ENCODE measurements around the gene EPB41L4A. TPM values are rescaled to one million over a fixed set of nuclear protein-coding genes. Genes with fewer than 3 reads are reported as not detected.

EPB41L4A gene
- total and polyA plus RNA-seq, 9 donors, result 2.7 to 12.3 (median 7.9) TPM

- DNase-seq, result no peak
- Histone ChIP-seq H3K9me3 (no peaks in the 10 kb centered on the region), H3K36me3 (no peaks in the 10 kb centered on the region), H3K27ac (no peak overlapping the region), H3K4me1 (ENCODE audit: insufficient read depth) (no peaks in the 10 kb centered on the region), H3K4me3 (no peak overlapping the region), H3K27me3 (no peaks in the 10 kb centered on the region)
- 91 to 100% (median 98%) methylated on average over 1 of the region's 1 CpG for WGBS, 3 donors
- TF ChIP-seq POLR2A (IDR thresholded peaks at IDR 0.05) (no peak), EP300 (IDR thresholded peaks at IDR 0.05) (no peak), CTCF (IDR thresholded peaks at IDR 0.05) (no peak)
- intact Hi-C loops (cut with DNase I), result no loop called here
Observed at GRCh38 chr5:112310746-112311145, 108.3 kb downstream of the EPB41L4A start.

- Histone ChIP-seq H3K27ac (no peak overlapping the region), H3K27me3 (no peaks in the 10 kb centered on the region), H3K9me3 (no peaks in the 10 kb centered on the region), H3K4me3 (no peak overlapping the region), H3K36me3 (no peaks in the 10 kb centered on the region), H3K4me1 (ENCODE audit: insufficient read depth) (no peaks in the 10 kb centered on the region)
- DNase-seq, result no peak
- 97 to 98% (median 97%) methylated on average over 1 of the region's 1 CpG for WGBS, 3 donors
- no peak for TF ChIP-seq POLR2A (IDR thresholded peaks at IDR 0.05)
- TF ChIP-seq EP300 (IDR thresholded peaks at IDR 0.05), result no peak
- no peak for TF ChIP-seq CTCF (IDR thresholded peaks at IDR 0.05)
- intact Hi-C loops (cut with DNase I), result no loop called here
Observed at GRCh38 chr5:112308608-112309007, 110.5 kb downstream of the EPB41L4A start.

GRCh38 chr5:112306956-112307355 lies 112.1 kb downstream of the EPB41L4A start:
- no peak for DNase-seq
- Histone ChIP-seq H3K27ac (no peak overlapping the region), H3K9me3 (no peaks in the 10 kb centered on the region), H3K36me3 (no peaks in the 10 kb centered on the region), H3K4me1 (ENCODE audit: insufficient read depth) (no peaks in the 10 kb centered on the region), H3K27me3 (no peaks in the 10 kb centered on the region), H3K4me3 (no peak overlapping the region)
- TF ChIP-seq CTCF (IDR thresholded peaks at IDR 0.05), result no peak
- TF ChIP-seq EP300 (IDR thresholded peaks at IDR 0.05), result no peak
- no peak for TF ChIP-seq POLR2A (IDR thresholded peaks at IDR 0.05)
- intact Hi-C loops (cut with DNase I), result no loop called here
- WGBS, 3 donors, result 44 to 53% (median 46%) methylated on average over 2 of the region's 2 CpGs

DNA sequence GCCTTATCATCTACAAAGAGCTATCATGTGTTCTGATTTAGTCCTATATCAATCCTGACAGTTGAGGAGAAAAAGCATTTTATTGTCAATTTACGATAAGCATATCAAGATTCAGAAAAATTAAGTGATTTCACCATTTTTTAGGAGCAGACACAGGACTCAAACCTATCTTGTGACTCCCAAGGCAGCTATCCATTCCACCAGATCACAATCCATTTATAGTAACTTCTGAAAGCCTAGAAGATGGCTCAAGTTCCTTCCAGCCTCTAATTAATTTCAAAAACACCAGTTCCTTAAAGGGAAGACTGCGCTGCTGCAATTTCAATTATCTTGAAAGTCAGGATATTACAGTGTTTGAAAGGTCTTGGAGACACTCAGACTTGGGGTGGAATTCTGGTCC lies 114.3 kb downstream of the EPB41L4A start:
- no peak for DNase-seq
- WGBS, 3 donors, result 98 to 100% (median 99%) methylated on average over 2 of the region's 2 CpGs
- Histone ChIP-seq H3K27me3 (no peaks in the 10 kb centered on the region), H3K4me1 (ENCODE audit: insufficient read depth) (no peaks in the 10 kb centered on the region), H3K27ac (no peak overlapping the region), H3K36me3 (no peaks in the 10 kb centered on the region), H3K4me3 (no peak overlapping the region), H3K9me3 (no peaks in the 10 kb centered on the region)
- TF ChIP-seq EP300 (IDR thresholded peaks at IDR 0.05), result no peak
- no peak for TF ChIP-seq POLR2A (IDR thresholded peaks at IDR 0.05)
- TF ChIP-seq CTCF (IDR thresholded peaks at IDR 0.05), result no peak
- intact Hi-C loops (cut with DNase I), result loop anchor here in 1 of 4 donors (2.0 kb wide), 1 partner anchor 62 kb away; no protein-coding TSS in a partner anchor

Data from ovary (tissue), 9 donors.